Liver (tissue), 9 donors: ENCODE data around the gene ATF7. TPM values are rescaled to one million over a fixed set of nuclear protein-coding genes. Genes with fewer than 3 reads are reported as not detected.

ENCODE experiments used
- DNase-seq: peaks from one replicate; pipeline ENCODE4 v3.0.0-alpha.2; 2017; ENCODE audit warnings: low spot score
- H3K27ac ChIP-seq, 2 donors: one replicate each; pipeline ENCODE4 v1.7.0; 2013; ENCODE audit warnings: inconsistent platforms in 2 of 2, low read length in 2 of 2, control low read depth in 1 of 2, low read depth in 1 of 2, mild to moderate bottlenecking in 1 of 2
- H3K27me3 ChIP-seq, 4 donors: one replicate each; pipeline versions ENCODE4 v1.6.1 to v1.7.0; 2013; ENCODE audit warnings: low read length in 3 of 4, inconsistent platforms in 1 of 4, mild to moderate bottlenecking in 1 of 4, moderate library complexity in 1 of 4; ENCODE audit not compliant: control insufficient read depth in 4 of 4, insufficient read depth in 4 of 4
- H3K36me3 ChIP-seq, 4 donors: one replicate each; pipeline versions ENCODE4 v1.6.1 to v1.7.0; 2013; ENCODE audit warnings: low read length in 3 of 4, mild to moderate bottlenecking in 3 of 4, low read depth in 1 of 4, moderate library complexity in 1 of 4; ENCODE audit not compliant: control insufficient read depth in 4 of 4, insufficient read depth in 3 of 4
- H3K4me1 ChIP-seq, 4 donors: one replicate each; pipeline versions ENCODE4 v1.6.1 to v1.7.0; 2013; ENCODE audit warnings: low read length in 3 of 4, mild to moderate bottlenecking in 3 of 4, moderate library complexity in 1 of 4; ENCODE audit not compliant: control insufficient read depth in 4 of 4, insufficient read depth in 4 of 4
- H3K4me3 ChIP-seq, 3 donors: one replicate each; pipeline versions ENCODE4 v1.6.1 to v1.7.0; 2013; ENCODE audit warnings: low read length in 3 of 3, control low read depth in 1 of 3, low read depth in 1 of 3, mild to moderate bottlenecking in 1 of 3
- H3K9ac ChIP-seq, 2 donors: one replicate each; pipeline ENCODE4 v1.7.0; 2013; ENCODE audit warnings: low read length in 2 of 2, mild to moderate bottlenecking in 2 of 2, moderate library complexity in 2 of 2, control low read depth in 1 of 2, low read depth in 1 of 2
- H3K9me3 ChIP-seq, 4 donors: one replicate each; pipeline versions ENCODE4 v1.6.1 to v1.7.0; 2013; ENCODE audit warnings: low read length in 3 of 4; ENCODE audit not compliant: control insufficient read depth in 4 of 4
- EGR1 ChIP-seq, 2 donors: IDR thresholded peaks; 2 replicates each; pipeline ENCODE4 v1.6.1; 2016 to 2018; ENCODE audit warnings: antibody characterized with exemption in 2 of 2, low read depth in 2 of 2
- FOXA1 ChIP-seq: IDR thresholded peaks from 2 replicates; pipeline ENCODE4 v1.6.1; 2016; ENCODE audit warnings: antibody characterized with exemption
- FOXA2 ChIP-seq: IDR thresholded peaks from 2 replicates; pipeline ENCODE4 v1.6.1; 2016; ENCODE audit warnings: antibody characterized with exemption
- GABPA ChIP-seq, 2 donors: IDR thresholded peaks in 1 of 2; conservative IDR thresholded peaks in 1 of 2; 2 replicates each; pipeline ENCODE4 v1.6.1; 2016; ENCODE audit warnings: antibody characterized with exemption in 2 of 2, mild to moderate bottlenecking in 1 of 2, moderate library complexity in 1 of 2
- HNF4A ChIP-seq, 2 donors: conservative IDR thresholded peaks; 2 replicates each; pipeline ENCODE4 v1.6.1; 2016; ENCODE audit warnings: antibody characterized with exemption in 2 of 2, mild to moderate bottlenecking in 2 of 2
- HNF4G ChIP-seq: IDR thresholded peaks from 2 replicates; pipeline ENCODE4 v1.6.1; 2016; ENCODE audit warnings: antibody characterized with exemption
- JUND ChIP-seq, 2 donors: IDR thresholded peaks; 2 replicates each; pipeline ENCODE4 v1.6.1; 2016; ENCODE audit warnings: antibody characterized with exemption in 2 of 2
- MAX ChIP-seq: IDR thresholded peaks from 2 replicates; pipeline ENCODE4 v1.6.1; 2016; ENCODE audit warnings: antibody characterized with exemption
- NR2F2 ChIP-seq: IDR thresholded peaks from 2 replicates; pipeline ENCODE4 v1.6.1; 2016; ENCODE audit warnings: antibody characterized with exemption
- RAD21 ChIP-seq, 2 donors: IDR thresholded peaks; 2 replicates each; pipeline ENCODE4 v1.6.1; 2016; ENCODE audit warnings: antibody characterized with exemption in 2 of 2, mild to moderate bottlenecking in 2 of 2
- RXRA ChIP-seq, 2 donors: IDR thresholded peaks; 2 replicates each; pipeline ENCODE4 v1.6.1; 2017 to 2018; ENCODE audit warnings: antibody characterized with exemption in 2 of 2, mild to moderate bottlenecking in 1 of 2
- SP1 ChIP-seq: IDR thresholded peaks from 2 replicates; pipeline ENCODE4 v1.6.1; 2018; ENCODE audit warnings: antibody characterized with exemption, mild to moderate bottlenecking
- TAF1 ChIP-seq: conservative IDR thresholded peaks from 2 replicates; pipeline ENCODE4 v1.6.1; 2016; ENCODE audit warnings: antibody characterized with exemption, mild to moderate bottlenecking
- YY1 ChIP-seq: IDR thresholded peaks from 2 replicates; pipeline ENCODE4 v1.6.1; 2016; ENCODE audit warnings: antibody characterized with exemption, mild to moderate bottlenecking
- ZBTB33 ChIP-seq: IDR thresholded peaks from 2 replicates; pipeline ENCODE4 v1.6.1; 2016; ENCODE audit warnings: antibody characterized with exemption
- WGBS: extraction: QIAGEN DNeasy Blood & Tissue Kit; methylation state at CpG from one replicate; pipeline ENCODE4 v1.1.7; 2013; 5-methylcytosine and 5-hydroxymethylcytosine counted together
- polyA plus RNA-seq, 2 donors: library from polyadenylated mRNA; stranded (reverse) in 1 of 2; unstranded in 1 of 2; fragments of 200-250 nt in 1 of 2; fragments of >200 nt in 1 of 2; fragmentation: Nextera tagmentation in 1 of 2; extraction: Ambion mirVana in 1 of 2; gene quantifications; one replicate each; pipeline versions ENCODE4 v1.2.1 to v1.2.3, GENCODE V29; 2013 to 2015
- total RNA-seq, 2 donors: library from RNA; depleted of rRNA; stranded (reverse); fragments of >200 nt; gene quantifications; one replicate each; pipeline ENCODE4 v1.2.3, GENCODE V29; 2014
- TF ChIP-seq, protein P1 (sequence below): IDR thresholded peaks from 2 replicates; pipeline ENCODE4 v1.6.1; 2016; ENCODE audit warnings: antibody characterized with exemption
- TF ChIP-seq, protein P2 (sequence below): IDR thresholded peaks from 2 replicates; pipeline ENCODE4 v1.6.1; 2016; ENCODE audit warnings: antibody characterized with exemption, mild to moderate bottlenecking
- TF ChIP-seq, protein P3 (sequence below): fragments of 150-350 bp; IDR thresholded peaks from 2 replicates; pipeline ENCODE4 v1.5.1; 2017; ENCODE audit warnings: improper control_type of control experiment, low read depth, low read length; ENCODE audit not compliant: missing input control
- donor health status: healthy.
- donor health status: healthy.
- donor health status: healthy.
- donor health status: healthy.
- donor health status: healthy.

ATF7 gene
- total and polyA plus RNA-seq, 4 donors, result 5.3 to 14.5 (median 9.9) TPM

GRCh38 chr12:53652366-53652765 is 26.2 kb upstream of the ATF7 start:
- TF ChIP-seq MAX (no peak), NR2F2 (no peak), SP1 (no peak), GABPA (IDR thresholded peaks at IDR 0.05 in 1 of 2, conservative IDR thresholded peaks at IDR 0.05 in 1 of 2) (no peak), TAF1 (no peak), HNF4G (no peak), ZBTB33 (no peak), EGR1 (IDR thresholded peaks at IDR 0.05; ENCODE audit: low read depth in 2 of 2) (no peak), FOXA1 (no peak), RXRA (IDR thresholded peaks at IDR 0.05) (no peak), JUND (IDR thresholded peaks at IDR 0.05) (no peak), RAD21 (IDR thresholded peaks at IDR 0.05) (no peak), FOXA2 (no peak), HNF4A (conservative IDR thresholded peaks at IDR 0.05) (no peak), YY1 (no peak)
- TF ChIP-seq, protein P1, sequence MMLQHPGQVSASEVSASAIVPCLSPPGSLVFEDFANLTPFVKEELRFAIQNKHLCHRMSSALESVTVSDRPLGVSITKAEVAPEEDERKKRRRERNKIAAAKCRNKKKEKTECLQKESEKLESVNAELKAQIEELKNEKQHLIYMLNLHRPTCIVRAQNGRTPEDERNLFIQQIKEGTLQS, result no peak
- TF ChIP-seq, protein P2, sequence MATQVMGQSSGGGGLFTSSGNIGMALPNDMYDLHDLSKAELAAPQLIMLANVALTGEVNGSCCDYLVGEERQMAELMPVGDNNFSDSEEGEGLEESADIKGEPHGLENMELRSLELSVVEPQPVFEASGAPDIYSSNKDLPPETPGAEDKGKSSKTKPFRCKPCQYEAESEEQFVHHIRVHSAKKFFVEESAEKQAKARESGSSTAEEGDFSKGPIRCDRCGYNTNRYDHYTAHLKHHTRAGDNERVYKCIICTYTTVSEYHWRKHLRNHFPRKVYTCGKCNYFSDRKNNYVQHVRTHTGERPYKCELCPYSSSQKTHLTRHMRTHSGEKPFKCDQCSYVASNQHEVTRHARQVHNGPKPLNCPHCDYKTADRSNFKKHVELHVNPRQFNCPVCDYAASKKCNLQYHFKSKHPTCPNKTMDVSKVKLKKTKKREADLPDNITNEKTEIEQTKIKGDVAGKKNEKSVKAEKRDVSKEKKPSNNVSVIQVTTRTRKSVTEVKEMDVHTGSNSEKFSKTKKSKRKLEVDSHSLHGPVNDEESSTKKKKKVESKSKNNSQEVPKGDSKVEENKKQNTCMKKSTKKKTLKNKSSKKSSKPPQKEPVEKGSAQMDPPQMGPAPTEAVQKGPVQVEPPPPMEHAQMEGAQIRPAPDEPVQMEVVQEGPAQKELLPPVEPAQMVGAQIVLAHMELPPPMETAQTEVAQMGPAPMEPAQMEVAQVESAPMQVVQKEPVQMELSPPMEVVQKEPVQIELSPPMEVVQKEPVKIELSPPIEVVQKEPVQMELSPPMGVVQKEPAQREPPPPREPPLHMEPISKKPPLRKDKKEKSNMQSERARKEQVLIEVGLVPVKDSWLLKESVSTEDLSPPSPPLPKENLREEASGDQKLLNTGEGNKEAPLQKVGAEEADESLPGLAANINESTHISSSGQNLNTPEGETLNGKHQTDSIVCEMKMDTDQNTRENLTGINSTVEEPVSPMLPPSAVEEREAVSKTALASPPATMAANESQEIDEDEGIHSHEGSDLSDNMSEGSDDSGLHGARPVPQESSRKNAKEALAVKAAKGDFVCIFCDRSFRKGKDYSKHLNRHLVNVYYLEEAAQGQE, result no peak
- TF ChIP-seq, protein P3, sequence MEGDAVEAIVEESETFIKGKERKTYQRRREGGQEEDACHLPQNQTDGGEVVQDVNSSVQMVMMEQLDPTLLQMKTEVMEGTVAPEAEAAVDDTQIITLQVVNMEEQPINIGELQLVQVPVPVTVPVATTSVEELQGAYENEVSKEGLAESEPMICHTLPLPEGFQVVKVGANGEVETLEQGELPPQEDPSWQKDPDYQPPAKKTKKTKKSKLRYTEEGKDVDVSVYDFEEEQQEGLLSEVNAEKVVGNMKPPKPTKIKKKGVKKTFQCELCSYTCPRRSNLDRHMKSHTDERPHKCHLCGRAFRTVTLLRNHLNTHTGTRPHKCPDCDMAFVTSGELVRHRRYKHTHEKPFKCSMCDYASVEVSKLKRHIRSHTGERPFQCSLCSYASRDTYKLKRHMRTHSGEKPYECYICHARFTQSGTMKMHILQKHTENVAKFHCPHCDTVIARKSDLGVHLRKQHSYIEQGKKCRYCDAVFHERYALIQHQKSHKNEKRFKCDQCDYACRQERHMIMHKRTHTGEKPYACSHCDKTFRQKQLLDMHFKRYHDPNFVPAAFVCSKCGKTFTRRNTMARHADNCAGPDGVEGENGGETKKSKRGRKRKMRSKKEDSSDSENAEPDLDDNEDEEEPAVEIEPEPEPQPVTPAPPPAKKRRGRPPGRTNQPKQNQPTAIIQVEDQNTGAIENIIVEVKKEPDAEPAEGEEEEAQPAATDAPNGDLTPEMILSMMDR, result no peak
- Histone ChIP-seq H3K4me3 (no peak overlapping the region), H3K36me3 (no peaks in the 10 kb centered on the region), H3K27me3 (no peaks in the 10 kb centered on the region), H3K9me3 (no peaks in the 10 kb centered on the region), H3K9ac (no peak overlapping the region), H3K4me1 (peaks cover 4 to 10% (median 6%) of the 10 kb centered on the region in 4 donors), H3K27ac (no peak overlapping the region)
- 52% methylated on average over 1 of the region's 1 CpG for WGBS
- no peak for DNase-seq
